Islet precursor cell (in vitro differentiated cells): Measurements from ENCODE around the gene MED27.

Source experiments
- DNase-seq: peaks from one replicate; pipeline ENCODE4 v3.0.0-alpha.2; 2018

MED27 gene

DNA sequence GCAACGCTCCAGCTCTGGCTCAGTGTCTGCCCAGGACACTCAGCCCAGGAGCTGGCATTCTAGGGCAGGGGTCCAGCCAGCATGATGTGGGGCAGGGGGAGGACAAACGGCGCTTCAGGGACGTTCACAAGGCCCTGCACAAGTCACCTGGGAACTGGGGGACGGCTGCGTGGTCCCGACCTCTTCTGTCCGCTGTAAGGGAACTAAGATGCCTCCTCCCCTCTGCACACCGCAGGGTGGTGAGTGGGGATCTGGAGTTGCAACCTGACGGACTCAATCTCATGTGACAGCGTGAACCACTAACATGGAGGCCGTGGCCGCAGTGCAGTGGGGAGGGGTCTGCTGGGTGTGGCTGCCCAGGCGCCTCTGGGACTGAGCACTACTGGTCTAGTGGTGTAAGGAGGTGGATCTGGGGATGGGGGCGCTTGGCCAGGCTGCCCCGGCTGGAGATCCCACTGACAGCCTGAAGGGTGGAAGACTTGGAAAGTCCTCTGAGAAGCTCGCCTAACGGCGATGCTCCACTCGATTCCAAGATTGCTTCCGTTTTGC is 251.8 kb downstream of the MED27 start:
- no peak for DNase-seq

DNA sequence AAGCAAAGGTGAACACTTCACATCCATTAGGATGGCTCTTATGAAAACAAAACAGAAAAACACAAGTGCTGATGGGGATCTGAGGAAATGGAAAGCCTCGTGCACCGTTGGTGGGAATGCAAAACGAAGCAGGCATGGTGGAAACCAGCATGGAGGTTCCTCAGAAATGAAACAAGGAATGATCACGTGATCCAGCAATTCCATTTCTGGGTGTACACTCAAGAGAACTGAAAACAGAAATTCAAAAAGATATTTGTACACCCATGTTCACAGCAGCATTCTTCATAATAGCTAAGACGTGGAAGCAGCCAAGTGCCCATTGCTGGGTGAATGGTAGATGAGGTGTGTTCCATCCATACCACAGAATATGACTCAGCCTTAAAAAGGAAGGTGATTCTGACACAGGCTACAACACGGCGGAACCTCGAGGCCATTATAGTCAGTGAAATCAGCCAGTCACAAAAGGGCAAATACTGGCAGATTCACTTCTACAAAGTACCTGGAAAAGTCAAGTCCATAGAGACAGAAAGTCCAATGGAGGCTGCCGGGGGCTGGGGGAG is 252.6 kb downstream of the MED27 start:
- DNase-seq = no peak

DNA sequence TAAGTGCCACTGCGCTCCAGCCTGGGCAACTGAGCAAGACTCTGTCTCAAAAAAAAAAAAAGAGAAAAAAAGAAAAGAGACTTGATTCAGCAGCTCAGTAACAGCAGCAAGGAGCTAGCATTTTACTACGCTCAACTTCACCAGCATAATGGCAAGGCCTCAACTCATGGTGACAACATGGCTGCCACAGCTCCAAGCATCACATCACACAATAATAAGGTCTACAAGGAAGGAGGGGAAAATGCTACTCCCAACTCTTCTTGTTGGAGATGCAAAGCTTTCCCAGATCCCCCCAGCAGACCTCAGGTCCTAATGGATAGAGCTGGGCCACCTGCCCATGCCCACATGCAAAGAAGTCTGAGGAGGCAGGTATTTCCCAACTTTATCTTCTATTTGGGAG is 253.6 kb downstream of the MED27 start:
- no peak for DNase-seq

DNA sequence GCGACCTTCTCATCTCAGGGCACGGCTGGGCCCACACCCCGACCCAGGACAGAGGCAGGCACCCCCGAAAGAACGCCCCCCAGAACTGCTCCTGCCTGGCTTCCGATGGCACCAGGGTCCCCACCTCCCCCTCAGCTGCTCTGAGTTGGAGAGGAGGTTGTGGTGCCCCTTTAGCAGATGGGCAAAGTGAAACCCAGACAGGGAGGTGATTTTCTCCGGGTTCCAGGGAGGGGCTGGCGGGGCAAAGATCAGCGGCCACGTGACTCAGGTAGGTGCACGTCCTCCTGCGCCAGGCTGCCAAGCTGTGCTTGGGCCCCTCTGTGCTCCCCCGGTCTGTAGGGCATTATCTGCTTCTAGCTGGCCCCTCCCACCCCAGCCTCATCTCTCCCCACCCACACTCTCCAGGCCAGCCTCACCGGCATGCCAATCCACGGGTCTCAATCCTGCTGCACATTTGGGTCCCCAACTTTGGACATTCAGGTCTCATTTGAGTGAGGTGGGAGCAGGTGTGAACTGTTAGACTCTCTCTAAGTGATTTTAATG is 254.6 kb downstream of the MED27 start:
- no peak for DNase-seq

DNA sequence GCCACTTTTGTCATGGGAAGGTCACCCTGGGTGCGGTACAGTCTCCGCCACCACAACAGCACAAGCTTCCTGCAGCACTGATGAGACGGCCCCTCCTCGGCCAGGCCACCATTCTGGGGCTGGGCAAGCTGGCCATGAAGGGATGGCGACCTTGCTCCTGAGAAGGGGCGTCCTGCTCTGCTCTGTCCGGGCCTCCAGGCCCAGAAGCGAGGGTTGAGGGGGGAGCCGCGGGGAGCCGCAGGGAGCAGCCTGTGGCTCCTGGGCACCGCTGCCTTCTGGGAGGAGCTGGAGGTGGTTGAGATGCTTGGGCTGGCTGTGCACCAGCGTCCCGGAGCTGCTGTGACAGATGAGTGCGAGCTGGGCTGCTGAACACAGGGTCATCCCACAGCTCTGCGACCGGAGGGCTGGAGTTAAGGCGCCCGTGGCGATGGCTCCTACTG is 255.5 kb downstream of the MED27 start:
- DNase-seq = no peak

DNA sequence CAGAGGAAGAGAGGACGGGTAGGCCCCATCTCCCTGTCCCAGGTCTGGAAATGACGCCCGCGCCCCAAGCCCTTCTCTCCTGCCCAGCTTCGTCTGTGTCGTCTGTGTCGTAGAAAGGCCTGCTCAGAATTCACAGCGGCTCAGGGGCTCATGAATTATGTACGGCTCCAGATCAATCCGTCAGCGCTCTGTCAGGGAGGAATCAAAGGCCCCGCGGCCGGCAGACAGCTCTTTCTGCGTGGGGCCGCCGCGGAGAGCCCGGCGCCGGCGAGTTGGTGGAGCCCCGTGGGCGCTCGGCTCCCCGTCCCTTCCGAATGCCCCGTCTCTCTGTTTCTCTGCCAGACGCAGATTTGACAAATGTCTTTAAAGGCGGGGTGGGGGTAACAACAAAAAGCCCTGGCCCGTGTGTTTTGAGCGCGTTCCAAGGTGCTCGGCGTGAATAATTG is 255.9 kb downstream of the MED27 start:
- no peak for DNase-seq

DNA sequence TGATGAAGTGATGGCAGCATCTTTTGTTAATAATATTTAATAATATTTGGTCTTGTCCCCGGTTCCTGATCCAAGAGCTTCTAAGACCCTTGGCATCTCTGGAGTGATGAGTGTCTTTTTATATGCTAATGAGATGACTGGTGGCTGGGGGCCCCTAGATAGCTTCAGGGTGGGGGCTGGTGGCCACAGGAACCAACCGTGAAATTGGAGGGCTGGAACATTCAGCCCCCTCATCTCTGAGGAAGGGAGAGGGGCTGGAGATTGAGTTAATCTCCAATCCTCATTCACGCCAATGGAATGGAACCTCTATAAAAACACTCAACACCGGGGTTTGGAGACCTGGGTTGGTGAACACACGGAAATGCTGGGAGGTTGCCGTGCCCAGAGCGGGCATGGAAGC is 261.6 kb downstream of the MED27 start:
- DNase-seq = no peak

DNA sequence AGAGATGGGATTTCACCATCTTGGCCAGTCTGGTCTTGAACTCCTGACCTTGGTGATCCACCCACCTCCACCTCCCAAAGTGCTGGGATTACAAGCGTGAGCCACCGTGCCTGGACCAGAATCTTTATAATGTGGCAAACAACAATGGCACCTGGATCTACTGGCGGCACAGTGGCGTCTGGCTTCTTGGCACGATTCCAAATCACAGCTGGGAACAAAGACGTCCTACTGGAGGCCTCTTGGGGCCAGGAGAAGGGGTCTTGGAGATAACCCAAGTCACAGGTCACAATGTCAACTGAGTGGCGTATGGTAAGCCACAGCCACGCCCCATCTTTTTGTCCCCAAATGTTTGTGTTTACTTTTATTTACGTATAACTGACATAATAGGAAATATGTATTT is 262.0 kb downstream of the MED27 start:
- DNase-seq = no peak

DNA sequence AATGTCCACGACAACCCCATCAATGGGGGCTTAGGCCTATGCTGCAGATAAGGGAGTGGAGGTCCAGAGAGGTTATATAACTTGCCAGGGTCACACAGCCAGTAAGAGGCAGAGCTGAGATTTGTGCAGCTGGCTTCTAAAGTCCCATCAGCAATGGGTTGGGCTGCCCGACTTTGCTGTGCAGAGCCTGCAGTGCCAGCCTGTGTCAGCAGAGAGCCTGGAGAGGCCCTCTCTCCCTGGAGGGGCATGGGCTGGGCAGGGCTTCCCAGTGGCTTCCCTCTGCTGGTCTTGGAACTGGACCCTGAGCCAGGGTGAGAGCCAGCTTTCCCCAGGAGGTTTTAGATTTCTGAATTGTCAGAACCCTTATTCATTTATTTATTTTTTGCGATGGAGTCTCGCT is 262.6 kb downstream of the MED27 start:
- DNase-seq = no peak

DNA sequence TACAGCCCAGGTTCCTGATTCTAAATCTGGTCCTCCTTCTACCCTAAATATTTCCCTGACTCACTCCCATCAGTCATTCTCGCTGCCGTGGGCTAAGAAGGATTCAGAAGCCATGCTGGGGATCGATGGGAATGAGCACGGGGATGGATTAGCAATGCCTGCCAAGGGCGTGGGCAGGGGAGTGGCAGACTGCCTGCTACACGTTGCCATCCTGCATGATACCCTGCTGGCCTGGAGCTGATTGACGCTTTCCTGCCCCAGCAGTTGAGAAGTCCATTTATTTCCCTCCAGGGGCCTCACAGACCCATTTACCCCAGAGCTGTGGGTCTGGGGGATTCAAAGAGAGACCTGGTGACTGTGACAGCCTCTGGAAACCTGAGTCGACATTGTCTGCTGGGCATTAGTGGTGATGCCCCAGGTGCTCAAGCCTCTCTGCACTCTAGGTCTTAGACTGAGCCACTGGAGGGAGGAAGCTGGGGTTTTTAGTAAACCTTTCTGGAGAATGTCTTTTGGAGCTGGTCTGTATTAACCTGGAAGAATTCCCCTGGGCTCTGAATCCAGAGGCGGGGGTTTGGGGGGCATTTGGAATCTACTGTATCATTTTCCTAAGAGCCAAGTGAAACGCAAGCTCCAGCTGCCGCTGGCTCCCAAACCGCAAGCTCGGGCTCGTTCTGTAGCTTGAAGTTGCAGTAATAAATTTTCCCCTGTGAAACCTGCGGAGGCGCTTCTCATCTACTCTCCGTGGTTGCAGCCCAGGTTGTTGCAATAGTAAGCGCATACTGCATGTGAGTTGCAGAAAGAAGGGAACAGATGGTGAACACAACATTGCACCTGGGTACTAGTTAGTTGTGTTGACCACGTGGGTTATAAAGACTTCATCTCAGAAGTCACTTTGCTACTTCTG is 263.4 kb downstream of the MED27 start:
- DNase-seq = no peak

DNA sequence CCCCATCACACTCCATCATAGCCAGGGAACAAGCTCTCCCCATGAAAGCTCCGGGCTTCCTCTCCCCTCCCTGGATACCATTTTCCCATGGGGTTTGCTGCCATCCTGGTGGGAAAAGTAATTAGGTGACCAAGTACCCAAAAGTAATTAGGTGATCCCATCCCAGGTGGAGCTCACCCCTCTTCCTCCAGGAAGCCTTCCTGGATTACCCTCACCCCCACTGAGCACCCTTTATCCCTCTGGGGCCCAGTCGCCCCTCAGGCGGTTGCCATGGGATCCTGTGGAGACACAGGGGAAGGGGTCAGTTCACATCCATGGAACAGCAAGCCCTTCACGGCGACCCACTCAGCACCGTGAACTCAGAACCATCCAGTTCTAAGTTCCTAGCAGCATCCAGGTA is 265.0 kb downstream of the MED27 start:
- DNase-seq = no peak

DNA sequence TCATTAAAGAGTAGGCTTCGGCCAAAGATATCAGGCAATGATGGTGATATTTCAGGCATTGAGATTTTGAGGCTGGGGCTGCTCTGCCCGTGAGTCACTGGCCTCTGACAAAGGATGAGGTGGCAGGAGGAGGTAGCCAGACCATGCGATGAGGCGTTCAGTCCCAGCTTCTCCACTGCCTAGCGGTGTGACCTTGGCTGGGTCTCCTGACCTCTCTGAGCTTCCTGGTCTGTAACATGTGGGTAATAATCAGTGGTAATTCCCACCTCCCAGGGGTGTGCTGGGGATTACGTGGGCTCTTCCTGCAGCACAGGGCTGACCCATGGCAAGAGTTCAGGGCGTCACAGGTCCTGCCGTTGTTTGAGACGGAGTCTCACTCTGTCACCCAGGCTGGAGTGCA is 266.6 kb downstream of the MED27 start:
- no peak for DNase-seq

DNA sequence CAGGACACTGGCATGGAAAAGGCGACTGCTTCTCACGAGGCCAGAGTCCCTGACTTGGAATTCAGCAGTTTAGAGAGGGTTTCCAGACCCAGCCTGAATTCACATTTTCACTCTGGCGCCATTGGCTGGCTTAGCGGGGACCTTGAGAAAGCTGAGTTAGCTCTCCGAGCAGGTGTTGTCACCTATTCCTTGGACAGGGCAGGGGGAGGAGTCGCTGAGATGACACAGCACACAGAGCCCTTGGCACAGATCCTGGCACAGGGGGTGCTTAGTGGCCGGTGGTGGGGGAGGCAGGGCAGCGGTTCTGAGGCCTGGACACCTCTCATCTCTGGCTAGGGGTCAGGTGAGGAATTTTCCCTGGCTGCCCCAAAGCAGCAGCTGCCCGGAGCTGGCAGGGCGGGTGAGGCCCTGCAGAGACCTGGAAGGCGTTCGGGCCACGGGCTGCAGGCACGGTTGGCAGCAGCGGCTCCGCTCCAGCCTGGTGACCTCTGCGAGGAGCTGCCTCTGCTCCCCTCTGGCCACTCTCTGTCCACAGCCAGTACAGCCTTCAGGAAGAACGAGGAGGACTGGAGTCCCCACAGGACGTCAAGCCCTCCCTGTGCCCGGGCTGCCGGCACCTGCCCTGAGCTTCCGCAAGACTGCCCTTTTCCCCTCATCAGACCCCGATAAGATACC is 267.4 kb downstream of the MED27 start:
- DNase-seq = no peak

DNA sequence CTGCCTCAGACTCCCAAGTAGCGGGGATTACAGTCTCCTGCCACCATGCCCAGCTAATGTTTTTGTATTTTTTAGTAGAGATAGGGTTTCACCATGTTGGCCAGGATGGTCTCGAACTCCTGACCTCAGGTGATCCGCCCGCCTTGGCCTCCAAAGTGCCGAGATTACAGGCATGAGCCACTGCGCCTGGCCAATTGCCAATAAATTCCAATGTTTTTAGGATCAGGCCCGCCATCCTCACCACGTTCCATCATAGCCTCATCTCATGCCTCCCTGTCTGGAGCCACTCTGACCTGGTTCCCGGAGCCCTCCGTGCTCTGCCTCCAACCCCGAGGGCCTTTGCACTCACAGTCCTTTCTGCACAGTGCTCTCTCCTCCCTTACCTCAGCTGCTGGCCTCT is 268.3 kb downstream of the MED27 start:
- no peak for DNase-seq

DNA sequence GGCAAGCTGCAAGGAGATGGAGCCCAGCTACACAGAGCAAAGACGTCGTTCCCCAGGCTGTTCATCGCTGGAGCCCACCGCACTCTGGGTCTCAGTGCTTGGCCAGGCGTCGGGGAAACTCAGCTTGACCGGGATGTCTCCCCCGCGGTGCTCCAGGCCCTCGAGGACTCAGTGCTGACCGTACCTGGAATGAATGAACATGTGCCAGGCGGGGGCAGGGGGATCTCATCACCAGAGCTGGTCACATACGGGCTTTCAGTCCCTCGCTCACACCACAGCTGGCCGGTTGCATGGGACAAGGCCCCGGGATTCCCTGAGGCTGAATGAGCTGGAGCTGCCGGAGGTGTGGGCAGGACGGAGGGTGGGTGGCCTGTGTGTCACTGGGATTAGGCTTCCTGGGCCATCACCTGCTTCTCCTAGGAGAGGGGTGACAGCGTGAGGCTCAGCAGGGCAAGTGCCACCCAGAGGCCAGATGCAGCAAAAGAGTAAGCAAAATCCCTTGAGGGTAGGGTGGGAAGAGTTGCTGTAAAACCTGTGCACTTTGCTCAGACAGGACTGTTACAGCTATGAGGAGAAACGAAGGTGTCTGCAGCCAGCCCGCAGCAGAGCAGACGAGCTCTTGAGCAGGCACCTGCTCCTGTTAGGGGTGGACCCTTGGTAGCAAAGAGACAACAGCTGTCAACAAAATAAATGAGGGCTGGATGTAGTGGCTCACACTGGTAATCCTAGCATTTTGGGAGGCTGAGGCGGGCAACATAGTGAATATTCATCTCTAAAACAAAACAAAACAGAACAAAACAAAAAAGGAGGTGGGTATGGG is 269.1 kb downstream of the MED27 start:
- DNase-seq = no peak
